HEK293T (cell line): ENCODE data around the gene SETD1B.

ENCODE experiments used
- BHLHE40 ChIP-seq: fragments of 450-650 bp; IDR thresholded peaks from 2 replicates; pipeline ENCODE4 v1.6.1; 2016; ENCODE audit warnings: mild to moderate bottlenecking, moderate library complexity, borderline replicate concordance
- FOXA1 ChIP-seq: fragments of 450-650 bp; IDR thresholded peaks from 2 replicates; pipeline ENCODE4 v1.6.1; 2016; ENCODE audit warnings: mild to moderate bottlenecking
- FOXK2 ChIP-seq: fragments of 450-650 bp; IDR thresholded peaks from 2 replicates; pipeline ENCODE4 v1.6.1; 2016; ENCODE audit warnings: mild to moderate bottlenecking
- HDGF ChIP-seq: fragments of 450-650 bp; IDR thresholded peaks from 2 replicates; pipeline ENCODE4 v1.6.1; 2017; ENCODE audit warnings: antibody characterized with exemption, borderline replicate concordance
- LEF1 ChIP-seq: fragments of 450-650 bp; IDR thresholded peaks from 2 replicates; pipeline ENCODE4 v1.6.1; 2017; ENCODE audit warnings: mild to moderate bottlenecking, borderline replicate concordance
- NFRKB ChIP-seq: fragments of 450-650 bp; IDR thresholded peaks from 2 replicates; pipeline ENCODE4 v1.6.1; 2016; ENCODE audit warnings: mild to moderate bottlenecking, moderate library complexity
- PKNOX1 ChIP-seq: fragments of 450-650 bp; IDR thresholded peaks from 2 replicates; pipeline ENCODE4 v1.6.1; 2016
- SP1 ChIP-seq: fragments of 450-650 bp; IDR thresholded peaks from 2 replicates; pipeline ENCODE4 v1.6.1; 2017
- SUZ12 ChIP-seq: fragments of 450-650 bp; IDR thresholded peaks from 2 replicates; pipeline ENCODE4 v1.6.1; 2016; ENCODE audit warnings: mild to moderate bottlenecking
- TARDBP ChIP-seq: fragments of 450-650 bp; IDR thresholded peaks from 2 replicates; pipeline ENCODE4 v1.6.1; 2016

GRCh38 chr12:121837680-121838079, 33.9 kb downstream of the SETD1B start:
- TF ChIP-seq FOXK2 (no peak), LEF1 (no peak), BHLHE40 (no peak), NFRKB (no peak), SUZ12 (no peak), TARDBP (no peak), HDGF (no peak), PKNOX1 (no peak), FOXA1 (no peak), SP1 (no peak)
